GM12892 (cell line): Measurements from ENCODE around the gene SNX5.

Source experiments
- DNase-seq: peaks from one replicate; pipeline ENCODE4 v3.0.0; 2011; ENCODE audit not compliant: insufficient read length
- FAIRE-seq: peaks from 2 replicates; lab custom pipeline; 2011; peaks lifted over from hg19 to GRCh38; lab: Jason Lieb, UNC
- POLR2A ChIP-seq: IDR thresholded peaks from 2 replicates; pipeline ENCODE4 v1.6.1; 2011; ENCODE audit warnings: low read depth, low read length, control low read depth
- POLR2AphosphoS5 ChIP-seq: IDR thresholded peaks from 2 replicates; pipeline ENCODE4 v1.6.1; 2011; ENCODE audit warnings: low read depth, low read length, control low read depth
- TAF1 ChIP-seq: IDR thresholded peaks from 2 replicates; pipeline ENCODE4 v1.6.1; 2011; ENCODE audit warnings: low read depth, mild to moderate bottlenecking, control low read depth, low read length, borderline replicate concordance

Gene SNX5

DNA sequence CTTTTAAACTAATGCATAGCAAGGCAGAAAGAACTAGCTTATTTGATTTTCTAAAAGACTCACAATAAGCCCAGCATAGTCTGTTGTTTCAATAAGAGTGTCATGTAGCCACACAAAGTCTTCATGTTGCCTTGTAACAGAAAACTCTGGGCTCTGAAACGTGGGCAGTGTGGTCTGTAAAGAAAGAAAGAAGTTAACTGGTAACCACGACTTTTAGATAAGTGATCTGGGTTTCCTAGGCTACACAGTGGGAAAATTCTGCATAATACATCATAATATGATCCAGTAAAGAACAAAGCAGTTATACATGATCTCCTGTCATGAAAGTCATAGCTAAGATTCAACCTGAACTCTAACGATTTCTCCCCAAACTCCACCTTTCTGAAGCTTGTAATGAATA lies 13.3 kb downstream of the SNX5 start:
- TF ChIP-seq POLR2A (no peak), TAF1 (no peak), POLR2AphosphoS5 (no peak)
- DNase-seq: no peak
- FAIRE-seq: no peak

DNA sequence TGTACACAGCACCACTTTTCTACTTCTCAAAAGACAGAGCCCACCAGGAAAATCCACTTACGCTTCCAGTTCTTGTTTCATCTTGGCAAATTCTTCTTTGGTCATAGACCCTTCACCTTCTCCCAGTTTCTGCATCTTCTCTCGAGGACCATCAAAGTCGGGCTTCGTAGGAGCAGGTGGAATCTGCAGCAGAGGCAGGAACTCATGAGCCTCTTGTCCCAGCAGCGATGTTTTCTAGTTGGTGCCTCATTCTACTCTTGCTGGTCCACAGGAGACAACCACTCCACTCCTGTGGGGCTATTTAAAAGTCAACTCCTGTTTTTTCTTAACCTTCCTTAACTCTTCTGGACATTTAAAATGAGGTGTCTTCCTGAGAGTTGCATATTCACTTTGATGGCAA lies 14.7 kb downstream of the SNX5 start:
- no peak for TF ChIP-seq POLR2AphosphoS5
- TF ChIP-seq TAF1: no peak
- TF ChIP-seq POLR2A: no peak
- DNase-seq: no peak
- no peak for FAIRE-seq

DNA sequence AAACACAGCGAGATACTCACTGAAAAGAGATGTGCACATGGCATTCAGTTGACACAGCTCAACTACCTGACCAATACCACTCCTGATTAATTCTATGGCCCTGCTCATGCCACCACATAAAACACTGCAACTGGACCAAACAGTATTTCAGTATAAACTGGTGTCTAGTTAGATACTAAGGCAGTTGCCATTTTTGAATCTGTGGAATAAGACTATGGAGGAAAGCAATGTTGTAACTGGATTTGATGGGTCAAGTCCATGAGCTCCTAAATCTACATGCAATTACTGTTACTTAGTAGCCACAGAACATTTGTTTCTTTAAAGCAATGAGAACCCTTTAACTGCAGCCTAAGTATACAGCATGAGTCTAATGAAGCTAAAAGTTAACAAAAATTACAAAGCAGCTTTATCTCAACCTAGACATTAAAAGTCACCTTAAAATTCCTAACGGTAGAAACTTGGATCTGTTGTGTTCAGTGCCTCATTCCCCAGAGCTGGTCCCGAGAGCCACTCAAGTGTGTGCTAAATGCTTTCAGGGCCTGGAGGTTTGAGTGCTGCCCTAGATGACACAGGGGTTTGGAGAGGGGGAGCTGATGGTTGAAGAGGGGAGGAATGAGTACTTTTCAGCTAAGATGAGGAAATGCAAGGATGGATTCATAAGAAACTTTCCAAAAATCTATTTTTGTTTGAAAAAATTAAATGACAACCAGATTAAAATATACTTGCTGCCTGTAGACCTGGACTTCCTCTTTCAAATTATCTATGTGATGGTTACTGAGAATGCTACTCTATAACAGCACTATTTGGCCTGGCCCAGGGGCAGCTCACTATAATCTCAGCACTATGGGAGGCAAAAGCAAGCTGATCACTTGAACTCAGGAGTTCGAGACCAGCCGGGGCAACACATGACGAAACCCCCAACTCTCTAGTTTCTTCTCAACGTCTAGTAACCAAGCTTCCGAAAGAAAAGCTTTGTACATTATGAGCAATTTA lies 15.6 kb downstream of the SNX5 start:
- TF ChIP-seq POLR2AphosphoS5: no peak
- DNase-seq: no peak
- peak; percentile 46 for FAIRE-seq

DNA sequence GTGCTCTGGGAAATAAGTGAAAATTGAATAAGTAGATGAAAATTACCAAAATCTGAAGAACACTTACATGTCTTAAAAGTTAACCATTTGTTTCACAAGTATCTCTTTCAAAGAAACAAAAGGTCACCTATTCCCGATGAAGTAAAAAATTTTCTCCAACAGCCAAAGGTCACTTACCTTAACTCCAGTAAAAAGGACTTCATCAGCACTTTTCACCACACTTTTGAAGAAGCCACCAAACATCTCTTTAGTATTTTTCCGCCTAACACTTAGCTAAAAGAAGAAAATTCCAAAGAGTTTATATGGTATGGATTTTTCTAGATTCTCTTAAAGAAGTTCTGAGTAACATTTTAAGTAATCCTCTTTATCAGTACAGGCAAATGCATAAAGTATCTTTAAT lies 17.3 kb downstream of the SNX5 start:
- FAIRE-seq: no peak
- no peak for DNase-seq
- TF ChIP-seq POLR2AphosphoS5: no peak
- no peak for TF ChIP-seq POLR2A
- no peak for TF ChIP-seq TAF1

DNA sequence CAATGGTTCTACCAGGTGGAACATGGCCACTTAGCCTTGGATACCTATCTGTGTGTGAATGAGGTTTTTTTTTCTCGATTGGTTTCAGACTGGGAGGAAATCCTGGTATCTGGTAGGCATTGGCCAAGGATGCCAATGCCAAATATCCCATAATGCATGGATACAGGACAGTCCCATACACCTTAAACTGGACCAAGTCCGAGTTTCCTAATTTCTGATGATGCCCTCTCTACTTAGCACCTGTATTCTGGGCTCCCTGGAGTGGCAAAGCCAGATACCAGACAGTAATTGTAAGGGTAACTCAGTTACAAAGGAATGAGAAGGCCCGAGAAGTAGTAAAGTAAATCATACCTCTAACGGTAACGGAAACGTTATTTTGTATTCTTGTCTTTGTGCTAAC lies 17.9 kb downstream of the SNX5 start:
- TF ChIP-seq TAF1 (no peak), POLR2AphosphoS5 (no peak), POLR2A (no peak)
- no peak for DNase-seq
- peak; percentile 14 for FAIRE-seq

DNA sequence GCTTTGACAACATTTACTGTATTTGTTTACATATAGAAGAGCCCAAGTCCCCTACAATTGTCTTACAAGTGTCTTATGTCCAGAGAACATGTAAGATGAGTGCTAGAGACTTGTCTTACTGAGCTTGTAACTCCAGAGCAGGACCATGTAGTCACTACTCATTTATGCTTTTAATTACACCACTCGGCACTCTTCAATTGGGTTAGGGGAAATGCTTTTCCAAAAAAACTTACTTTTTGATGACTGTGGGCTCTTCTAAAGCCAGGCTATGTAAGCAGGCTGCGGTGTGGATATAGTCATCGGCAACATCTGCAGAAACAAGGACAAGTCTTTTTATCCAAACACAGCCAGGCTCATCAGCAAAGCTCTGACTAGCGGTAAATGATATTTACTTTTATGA lies 18.7 kb downstream of the SNX5 start:
- no peak for FAIRE-seq
- DNase-seq: no peak
- TF ChIP-seq POLR2A (no peak), POLR2AphosphoS5 (no peak), TAF1 (no peak)

DNA sequence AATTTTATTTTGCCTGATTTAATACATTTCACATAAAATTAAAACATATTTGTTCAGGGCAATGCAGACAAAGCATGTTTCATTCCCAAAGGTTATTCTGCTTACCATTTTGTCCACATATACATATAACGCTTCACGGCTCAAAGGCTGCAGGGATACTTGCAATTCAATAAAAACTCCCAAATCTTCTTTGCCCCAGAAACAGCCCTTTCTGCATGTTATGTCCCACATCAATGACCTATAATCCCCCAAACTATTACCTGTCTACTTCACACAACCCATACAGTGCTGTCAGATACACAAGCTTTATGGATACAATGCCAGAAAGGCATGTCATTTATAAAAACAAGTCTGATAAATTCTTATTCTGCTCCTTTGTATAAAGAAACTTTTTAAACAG lies 20.2 kb downstream of the SNX5 start:
- no peak for FAIRE-seq
- TF ChIP-seq POLR2A (no peak), TAF1 (no peak), POLR2AphosphoS5 (no peak)
- no peak for DNase-seq

DNA sequence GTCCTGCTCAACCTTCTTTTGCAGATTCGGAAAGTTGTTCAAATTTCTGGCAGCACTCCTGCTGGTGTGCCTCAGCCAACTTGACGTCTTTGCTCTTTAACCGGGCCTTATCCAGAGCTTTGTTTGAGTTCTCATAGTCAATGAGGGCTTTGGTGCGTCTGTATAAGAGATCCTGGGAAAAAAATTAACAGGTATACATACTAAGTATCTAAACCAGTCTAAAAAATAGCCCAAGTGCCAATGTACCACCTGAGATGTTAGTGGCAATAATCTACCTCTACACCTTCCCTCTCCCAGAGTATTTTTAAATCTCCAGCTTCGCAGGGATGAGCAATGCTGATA lies 21.1 kb downstream of the SNX5 start:
- DNase-seq (no peak), FAIRE-seq (no peak)
- TF ChIP-seq TAF1: no peak
- TF ChIP-seq POLR2AphosphoS5: no peak
- no peak for TF ChIP-seq POLR2A

DNA sequence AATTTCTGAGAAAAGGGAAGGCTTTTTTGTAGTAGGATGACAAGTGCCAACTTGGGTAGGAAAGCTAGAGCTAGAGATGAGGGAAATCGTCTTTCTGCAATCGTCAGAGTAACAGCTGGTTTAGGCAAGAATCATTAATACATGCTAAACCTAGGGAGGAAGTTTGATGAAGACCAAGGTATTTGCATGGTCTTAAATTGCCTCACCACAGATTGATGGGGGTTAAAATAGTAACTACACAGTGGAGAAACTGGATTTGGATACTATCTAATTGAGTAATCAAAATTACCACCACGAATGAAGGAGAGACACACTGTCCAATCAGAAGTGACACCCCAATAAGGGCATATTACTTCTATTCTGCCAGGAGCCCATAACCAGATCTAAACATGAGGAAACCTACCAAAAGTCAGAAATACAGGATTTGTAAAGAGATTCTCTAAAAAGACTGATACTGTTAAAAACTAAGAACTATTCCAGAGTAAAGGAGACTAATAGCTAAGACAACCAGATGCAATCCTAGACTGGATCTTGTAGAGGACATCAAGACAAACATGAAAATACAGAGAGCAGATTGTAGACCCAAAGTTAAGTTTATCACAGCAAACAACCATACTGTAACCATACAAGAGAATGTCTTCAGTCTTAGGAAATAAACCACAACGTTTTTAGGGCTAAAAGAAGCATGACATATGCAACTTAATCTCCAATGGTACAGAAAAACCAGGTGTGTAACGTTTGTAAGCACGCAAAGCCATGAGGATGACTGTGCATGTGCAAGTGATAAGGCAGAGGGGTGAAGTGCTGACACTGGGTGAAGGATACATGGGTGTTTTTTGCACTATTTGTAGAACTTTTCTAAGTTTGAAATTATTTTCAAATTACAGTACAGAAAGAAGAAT lies 21.8 kb downstream of the SNX5 start:
- DNase-seq (no peak), FAIRE-seq (no peak)
- TF ChIP-seq TAF1 (no peak), POLR2AphosphoS5 (no peak), POLR2A (no peak)

DNA sequence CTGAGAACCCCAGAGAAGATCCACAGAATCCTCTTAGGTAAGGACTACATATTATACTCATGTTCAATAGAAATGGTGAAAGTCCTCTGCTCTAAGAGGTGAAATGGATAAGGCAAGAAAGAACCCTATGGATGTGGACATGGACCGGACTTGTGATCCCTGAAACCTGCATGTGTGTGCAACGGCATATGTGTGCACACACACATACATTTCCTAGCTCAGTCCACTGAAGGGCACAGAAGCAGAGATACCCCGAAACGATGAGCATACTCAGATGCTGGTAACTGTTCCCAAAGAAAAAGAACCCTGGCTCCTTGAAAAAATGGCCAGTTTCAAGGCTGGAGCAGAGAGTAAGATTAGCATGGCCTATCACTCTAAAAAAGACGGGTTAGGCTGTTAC lies 22.6 kb downstream of the SNX5 start:
- DNase-seq (no peak), FAIRE-seq (peak; percentile 82)
- TF ChIP-seq POLR2A: no peak
- no peak for TF ChIP-seq TAF1
- TF ChIP-seq POLR2AphosphoS5: no peak

DNA sequence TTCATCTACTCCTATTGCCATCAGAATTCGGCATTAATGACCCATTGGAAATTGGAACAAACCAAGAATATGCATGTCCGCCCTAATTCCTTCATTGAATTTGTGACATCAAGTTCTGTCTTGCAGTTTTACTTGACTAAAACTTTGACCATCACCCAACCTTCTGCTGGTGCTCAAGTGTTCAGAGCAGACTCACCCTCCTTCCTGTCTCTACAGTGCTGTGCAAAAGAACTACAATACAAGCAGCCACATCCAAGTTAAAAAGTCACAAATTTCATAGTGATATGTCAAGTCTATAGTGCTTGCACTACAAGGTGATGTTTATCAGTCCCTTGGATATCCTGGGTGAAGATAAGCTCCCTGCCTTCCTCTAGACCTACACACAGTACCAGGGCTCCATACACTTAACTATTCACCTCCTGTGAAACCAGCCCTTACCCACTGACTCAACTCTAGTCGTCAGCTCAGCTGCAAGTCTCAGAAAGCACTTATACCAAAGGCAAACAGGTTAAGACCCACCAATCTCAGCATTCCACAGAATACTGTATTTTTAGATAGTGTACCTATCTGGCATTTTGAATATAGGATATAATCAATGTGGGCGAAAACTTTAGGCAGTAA lies 23.6 kb downstream of the SNX5 start:
- FAIRE-seq: no peak

DNA sequence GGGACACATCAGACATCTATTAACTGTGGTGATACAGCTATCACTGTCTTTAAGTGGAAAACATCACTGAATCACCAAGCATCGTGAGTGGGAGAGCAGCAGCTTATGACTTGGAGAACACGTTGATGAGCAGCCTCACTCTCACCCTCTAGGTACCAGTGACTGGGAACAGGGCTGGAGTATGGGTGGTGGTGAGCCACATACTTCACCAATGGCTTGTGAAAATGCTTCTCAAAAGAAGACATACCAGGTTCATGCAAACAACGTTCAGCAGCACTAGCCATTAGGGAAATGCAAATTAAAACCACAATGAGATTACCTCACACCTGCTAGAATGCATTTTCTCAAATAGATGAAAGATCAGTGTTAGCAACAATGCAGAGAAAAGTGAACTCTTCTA lies 25.3 kb downstream of the SNX5 start:
- TF ChIP-seq TAF1 (no peak), POLR2AphosphoS5 (peak; percentile 53)
- DNase-seq: no peak
- peak; percentile 68 for FAIRE-seq

More for the DNA sequence above, 23.6 kb downstream of the SNX5 start:
- DNase-seq: no peak
- TF ChIP-seq POLR2AphosphoS5 (0 out of 2 replicates have a peak, but pooled peaks have one; percentile 10), TAF1 (no peak)
